Ishikawa (cell line): ENCODE measurements around the gene MLXIP.

ENCODE experiments used
- CEBPB ChIP-seq: IDR thresholded peaks from 2 replicates; pipeline ENCODE4 v1.6.1; 2012
- CREB1 ChIP-seq: IDR thresholded peaks from 2 replicates; pipeline ENCODE4 v1.6.1; 2012; ENCODE audit warnings: low read depth
- EGR1 ChIP-seq: IDR thresholded peaks from 2 replicates; pipeline ENCODE4 v1.6.1; 2012
- EP300 ChIP-seq: IDR thresholded peaks from 2 replicates; pipeline ENCODE4 v1.6.1; 2012; ENCODE audit warnings: borderline replicate concordance
- FOXM1 ChIP-seq: IDR thresholded peaks from 2 replicates; pipeline ENCODE4 v1.6.1; 2012; ENCODE audit warnings: low read depth, borderline replicate concordance
- NFIC ChIP-seq: IDR thresholded peaks from 2 replicates; pipeline ENCODE4 v1.6.1; 2012
- RAD21 ChIP-seq: IDR thresholded peaks from 2 replicates; pipeline ENCODE4 v1.6.1; 2012; ENCODE audit warnings: low read depth
- REST ChIP-seq: IDR thresholded peaks from 2 replicates; pipeline ENCODE4 v1.6.1; 2012; ENCODE audit warnings: low read depth, mild to moderate bottlenecking
- TAF1 ChIP-seq: IDR thresholded peaks from 2 replicates; pipeline ENCODE4 v1.6.1; 2012; ENCODE audit warnings: low read depth, mild to moderate bottlenecking
- TCF12 ChIP-seq: IDR thresholded peaks from 2 replicates; pipeline ENCODE4 v1.6.1; 2012; ENCODE audit warnings: low read depth
- TEAD4 ChIP-seq: IDR thresholded peaks from 2 replicates; pipeline ENCODE4 v1.6.1; 2012
- USF1 ChIP-seq: IDR thresholded peaks from 2 replicates; pipeline ENCODE4 v1.6.1; 2012
- YY1 ChIP-seq: IDR thresholded peaks from 2 replicates; pipeline ENCODE4 v1.6.1; 2012; ENCODE audit warnings: low read depth
- ZBTB7A ChIP-seq: IDR thresholded peaks from 2 replicates; pipeline ENCODE4 v1.6.1; 2012; ENCODE audit warnings: low read depth
- TF ChIP-seq, protein P1 (sequence below): IDR thresholded peaks from 2 replicates; pipeline ENCODE4 v1.6.1; 2012

Gene MLXIP

DNA sequence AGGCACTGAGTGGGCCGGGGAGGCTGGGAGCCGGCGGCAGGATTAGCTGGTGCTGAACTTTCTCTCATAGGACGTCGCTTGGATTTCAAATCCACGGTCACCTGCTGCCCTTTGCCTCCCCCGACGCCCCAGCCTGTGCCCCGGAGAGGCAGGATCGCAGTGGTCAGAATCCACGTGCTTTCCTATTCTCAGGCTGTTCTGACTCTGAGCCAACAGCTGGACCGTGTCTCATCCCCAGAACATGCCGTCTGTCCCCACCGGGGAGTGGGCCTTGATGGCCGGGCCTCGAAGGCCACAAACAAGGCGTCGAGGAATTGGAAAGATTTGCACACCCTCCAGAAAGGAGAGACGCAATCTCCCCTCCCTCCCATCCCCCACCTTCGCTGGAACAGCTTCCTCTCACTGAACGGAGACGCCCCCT is 18.5 kb upstream of the MLXIP start:
- TF ChIP-seq TEAD4 (no peak), EGR1 (no peak), FOXM1 (no peak), REST (no peak), RAD21 (no peak), ZBTB7A (no peak), NFIC (no peak), EP300 (no peak), TAF1 (no peak)

GRCh38 chr12:122061253-122061652 is 17.3 kb upstream of the MLXIP start:
- no peak for TF ChIP-seq ZBTB7A
- TF ChIP-seq CEBPB: no peak
- TF ChIP-seq USF1: no peak
- no peak for TF ChIP-seq REST
- TF ChIP-seq TEAD4: no peak
- TF ChIP-seq EGR1: no peak
- TF ChIP-seq RAD21: no peak
- no peak for TF ChIP-seq YY1
- TF ChIP-seq NFIC: no peak
- TF ChIP-seq, protein P1, sequence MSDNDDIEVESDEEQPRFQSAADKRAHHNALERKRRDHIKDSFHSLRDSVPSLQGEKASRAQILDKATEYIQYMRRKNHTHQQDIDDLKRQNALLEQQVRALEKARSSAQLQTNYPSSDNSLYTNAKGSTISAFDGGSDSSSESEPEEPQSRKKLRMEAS: no peak

GRCh38 chr12:122062832-122063693 is 15.5 kb upstream of the MLXIP start:
- TF ChIP-seq YY1: no peak
- TF ChIP-seq EGR1: no peak
- TF ChIP-seq, protein P1: no peak
- TF ChIP-seq ZBTB7A: no peak
- TF ChIP-seq CREB1: no peak
- no peak for TF ChIP-seq TCF12
- no peak for TF ChIP-seq REST
- no peak for TF ChIP-seq NFIC
- TF ChIP-seq RAD21: no peak
- no peak for TF ChIP-seq TEAD4
- TF ChIP-seq TAF1: no peak
- no peak for TF ChIP-seq FOXM1
- no peak for TF ChIP-seq CEBPB

DNA sequence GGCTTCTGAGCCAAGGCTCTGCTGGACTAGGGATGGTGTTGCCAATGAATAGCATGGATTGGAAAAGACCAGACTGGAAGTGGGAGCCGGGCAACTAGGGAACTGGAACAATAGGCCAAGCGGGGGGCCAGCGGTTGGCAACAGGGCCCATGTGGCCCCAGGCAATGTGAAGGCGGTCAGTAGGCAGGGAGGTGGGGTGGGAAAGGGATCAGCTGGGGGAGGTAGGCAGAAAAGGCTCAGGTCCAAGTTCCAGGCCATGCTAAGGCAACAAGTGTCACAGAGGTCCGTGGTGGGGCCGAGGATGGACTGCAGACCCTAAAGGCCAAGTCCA is 14.9 kb upstream of the MLXIP start:
- TF ChIP-seq TCF12: no peak
- TF ChIP-seq CREB1: no peak
- TF ChIP-seq TEAD4: no peak
- TF ChIP-seq EP300: no peak
- no peak for TF ChIP-seq CEBPB
- no peak for TF ChIP-seq USF1
- TF ChIP-seq TAF1: no peak
- no peak for TF ChIP-seq EGR1
- no peak for TF ChIP-seq FOXM1
- no peak for TF ChIP-seq NFIC
